ENCODE data around the gene PTPA.

GRCh38 chr9:129174102-129174723 lies 63.0 kb downstream of the PTPA start:
- no peak for TF ChIP-seq EZH2 (IDR thresholded peaks at IDR 0.05; ENCODE audit: insufficient read depth, poor library complexity, severe bottlenecking)
- TF ChIP-seq EZH2phosphoT487 (IDR thresholded peaks at IDR 0.05; ENCODE audit: insufficient read depth, low read depth): no peak

All from GM23248 (cell line).